Measurements from ENCODE around the gene HK2.

HK2 gene

GRCh38 chr2:74861531-74861930, 27.6 kb downstream of the HK2 start:
- no peaks in the 10 kb centered on the region for H3F3A ChIP-seq (ENCODE audit: insufficient read depth, low read length)
- no peaks in the 10 kb centered on the region for H4K20me1 ChIP-seq (ENCODE audit: insufficient read depth, low read length)
- H3K27me3 ChIP-seq (replicated peaks; ENCODE audit: insufficient read depth, low read length), result no peaks in the 10 kb centered on the region
- TF ChIP-seq EZH2 (optimal IDR thresholded peaks at IDR 0.05; ENCODE audit: low read depth, low read length) (no peak), EZH2phosphoT487 (IDR thresholded peaks at IDR 0.05; ENCODE audit: low read length) (no peak)
- TF ChIP-seq, protein P1, sequence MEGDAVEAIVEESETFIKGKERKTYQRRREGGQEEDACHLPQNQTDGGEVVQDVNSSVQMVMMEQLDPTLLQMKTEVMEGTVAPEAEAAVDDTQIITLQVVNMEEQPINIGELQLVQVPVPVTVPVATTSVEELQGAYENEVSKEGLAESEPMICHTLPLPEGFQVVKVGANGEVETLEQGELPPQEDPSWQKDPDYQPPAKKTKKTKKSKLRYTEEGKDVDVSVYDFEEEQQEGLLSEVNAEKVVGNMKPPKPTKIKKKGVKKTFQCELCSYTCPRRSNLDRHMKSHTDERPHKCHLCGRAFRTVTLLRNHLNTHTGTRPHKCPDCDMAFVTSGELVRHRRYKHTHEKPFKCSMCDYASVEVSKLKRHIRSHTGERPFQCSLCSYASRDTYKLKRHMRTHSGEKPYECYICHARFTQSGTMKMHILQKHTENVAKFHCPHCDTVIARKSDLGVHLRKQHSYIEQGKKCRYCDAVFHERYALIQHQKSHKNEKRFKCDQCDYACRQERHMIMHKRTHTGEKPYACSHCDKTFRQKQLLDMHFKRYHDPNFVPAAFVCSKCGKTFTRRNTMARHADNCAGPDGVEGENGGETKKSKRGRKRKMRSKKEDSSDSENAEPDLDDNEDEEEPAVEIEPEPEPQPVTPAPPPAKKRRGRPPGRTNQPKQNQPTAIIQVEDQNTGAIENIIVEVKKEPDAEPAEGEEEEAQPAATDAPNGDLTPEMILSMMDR (IDR thresholded peaks at IDR 0.05; ENCODE audit: low read length), result no peak
- no peak overlapping the region for H3K27ac ChIP-seq (ENCODE audit: low read length)
- no peak for DNase-seq
- H3K36me3 ChIP-seq (replicated peaks; ENCODE audit: insufficient read depth, low read length), result no peaks in the 10 kb centered on the region
- H3K9me3 ChIP-seq (replicated peaks; ENCODE audit: insufficient read depth, low read length), result no peaks in the 10 kb centered on the region
- no peaks in the 10 kb centered on the region for H3K4me1 ChIP-seq (ENCODE audit: low read length)
- no peak overlapping the region for H2AFZ ChIP-seq (ENCODE audit: low read length)
- H3K9me2 ChIP-seq (replicated peaks; ENCODE audit: insufficient read depth, low read length), result no peaks in the 10 kb centered on the region
- no peak overlapping the region for H3K4me2 ChIP-seq (ENCODE audit: low read depth, low read length)
- H3K9ac ChIP-seq (ENCODE audit: low read length), result no peak overlapping the region
- peaks cover 59% of the 10 kb centered on the region for H3K79me2 ChIP-seq (ENCODE audit: low read length)
- H3K4me3 ChIP-seq (ENCODE audit: low read length), result no peak overlapping the region

DNA sequence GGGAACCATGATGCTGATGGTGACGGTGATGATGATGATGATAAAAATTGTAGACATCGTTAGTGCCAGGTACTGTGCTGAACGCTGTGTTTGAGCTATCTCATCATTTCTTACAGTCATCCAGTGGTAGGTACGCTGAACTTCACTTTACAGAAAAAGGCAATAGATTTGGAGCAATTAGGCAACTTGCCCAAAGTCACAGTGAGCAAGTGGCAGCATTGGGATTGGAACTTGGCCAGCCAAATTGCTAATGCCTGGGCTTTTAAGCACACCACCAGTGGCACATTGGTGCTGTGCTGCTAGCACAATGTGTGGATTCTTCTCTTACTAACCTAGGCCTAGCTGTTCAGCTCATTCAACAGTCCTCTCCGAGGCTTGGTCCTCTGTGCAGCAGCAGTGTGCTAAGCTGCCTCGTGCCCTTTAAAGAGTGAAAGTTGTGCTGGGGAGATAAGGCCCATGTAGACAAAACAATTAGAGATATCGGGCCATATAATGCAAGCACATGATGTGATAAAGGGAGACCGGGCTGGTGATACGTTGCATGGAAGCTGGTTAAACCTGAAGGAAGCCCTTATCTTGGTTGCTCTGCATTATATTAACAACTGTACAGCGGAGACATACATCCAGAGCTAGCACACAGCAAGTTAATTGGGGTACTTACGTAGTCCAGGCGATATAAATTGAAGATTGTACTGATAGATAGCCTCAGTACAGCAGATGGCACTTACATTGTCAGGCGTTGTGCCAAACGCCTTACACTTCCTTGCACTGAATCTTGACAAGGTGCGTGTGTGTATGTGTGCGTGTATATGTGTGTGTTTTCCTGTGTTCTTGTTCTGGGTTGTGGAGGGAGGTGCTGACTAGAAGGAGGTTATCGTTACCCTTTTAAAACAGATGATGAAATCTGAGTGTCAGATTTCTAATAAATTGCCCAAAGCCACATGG, 28.4 kb downstream of the HK2 start:
- Histone ChIP-seq H3K36me3 (replicated peaks; ENCODE audit: insufficient read depth, low read length) (no peaks in the 10 kb centered on the region), H4K20me1 (ENCODE audit: insufficient read depth, low read length) (no peaks in the 10 kb centered on the region), H3K79me2 (ENCODE audit: low read length) (peaks cover 62% of the 10 kb centered on the region)

DNA sequence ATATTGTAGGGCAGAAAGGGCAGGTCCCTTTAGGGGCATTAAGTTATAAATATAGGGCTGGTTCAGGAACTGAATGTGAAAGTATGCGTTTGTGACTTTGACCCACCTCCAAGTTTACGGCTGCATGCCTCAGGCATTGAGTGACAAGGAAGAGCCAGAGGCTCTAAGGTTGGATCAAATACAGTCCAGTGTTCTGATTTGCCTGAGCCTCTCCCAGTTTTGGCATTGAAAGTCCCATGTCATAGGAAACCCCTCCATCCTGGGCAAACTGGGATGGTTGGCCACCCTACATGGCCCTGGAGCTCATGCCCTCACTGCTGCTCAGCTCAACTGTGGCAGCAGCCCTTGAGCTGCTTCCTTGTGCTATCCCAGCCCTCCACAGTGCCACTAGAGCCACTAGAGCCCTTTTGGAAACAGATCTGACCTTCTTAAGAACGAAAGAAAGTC, 29.9 kb downstream of the HK2 start:
- Histone ChIP-seq H3F3A (ENCODE audit: insufficient read depth, low read length) (no peaks in the 10 kb centered on the region), H3K36me3 (replicated peaks; ENCODE audit: insufficient read depth, low read length) (no peaks in the 10 kb centered on the region), H4K20me1 (ENCODE audit: insufficient read depth, low read length) (no peaks in the 10 kb centered on the region), H3K9ac (ENCODE audit: low read length) (no peak overlapping the region), H3K79me2 (ENCODE audit: low read length) (peaks cover 65% of the 10 kb centered on the region), H3K4me1 (ENCODE audit: low read length) (no peaks in the 10 kb centered on the region), H3K9me3 (replicated peaks; ENCODE audit: insufficient read depth, low read length) (no peaks in the 10 kb centered on the region), H3K27me3 (replicated peaks; ENCODE audit: insufficient read depth, low read length) (no peaks in the 10 kb centered on the region), H3K27ac (ENCODE audit: low read length) (no peak overlapping the region), H3K4me3 (ENCODE audit: low read length) (no peak overlapping the region), H2AFZ (ENCODE audit: low read length) (no peak overlapping the region), H3K4me2 (ENCODE audit: low read depth, low read length) (no peak overlapping the region), H3K9me2 (replicated peaks; ENCODE audit: insufficient read depth, low read length) (no peaks in the 10 kb centered on the region)
- TF ChIP-seq EZH2 (optimal IDR thresholded peaks at IDR 0.05; ENCODE audit: low read depth, low read length) (no peak), EZH2phosphoT487 (IDR thresholded peaks at IDR 0.05; ENCODE audit: low read length) (no peak)
- TF ChIP-seq, protein P1 (IDR thresholded peaks at IDR 0.05; ENCODE audit: low read length), result no peak
- DNase-seq, result no peak

More for the DNA sequence above, 28.4 kb downstream of the HK2 start:
- no peaks in the 10 kb centered on the region for H3K4me1 ChIP-seq (ENCODE audit: low read length)
- no peak overlapping the region for H3K4me3 ChIP-seq (ENCODE audit: low read length)
- TF ChIP-seq EZH2 (optimal IDR thresholded peaks at IDR 0.05; ENCODE audit: low read depth, low read length) (no peak), EZH2phosphoT487 (IDR thresholded peaks at IDR 0.05; ENCODE audit: low read length) (no peak)
- TF ChIP-seq, protein P1 (IDR thresholded peaks at IDR 0.05; ENCODE audit: low read length), result no peak
- H3K4me2 ChIP-seq (ENCODE audit: low read depth, low read length), result no peak overlapping the region
- no peak for DNase-seq
- no peak overlapping the region for H3K27ac ChIP-seq (ENCODE audit: low read length)
- no peaks in the 10 kb centered on the region for H3K9me3 ChIP-seq (replicated peaks; ENCODE audit: insufficient read depth, low read length)
- H3K9me2 ChIP-seq (replicated peaks; ENCODE audit: insufficient read depth, low read length), result no peaks in the 10 kb centered on the region
- no peaks in the 10 kb centered on the region for H3F3A ChIP-seq (ENCODE audit: insufficient read depth, low read length)
- H3K9ac ChIP-seq (ENCODE audit: low read length), result no peak overlapping the region
- no peak overlapping the region for H2AFZ ChIP-seq (ENCODE audit: low read length)
- no peaks in the 10 kb centered on the region for H3K27me3 ChIP-seq (replicated peaks; ENCODE audit: insufficient read depth, low read length)

All from MM.1S (cell line).